ENCODE data around the gene GGTLC1. TPM values are rescaled to one million over a fixed set of nuclear protein-coding genes. Genes with fewer than 3 reads are reported as not detected.

GGTLC1 gene
- total and polyA plus RNA-seq, 10 of the 15 experiments (the other 5 are each of a cell fraction or from before 2014, with no cell fraction given) = not detected

- TF ChIP-seq BCL3 (IDR thresholded peaks at IDR 0.05; ENCODE audit: borderline replicate concordance, insufficient read depth, low read depth, low read length, poor library complexity, severe bottlenecking) (no peak), BRCA1 (IDR thresholded peaks at IDR 0.05; ENCODE audit: low read depth, low read length) (no peak), MEF2A (IDR thresholded peaks at IDR 0.05; ENCODE audit: insufficient read depth, low read depth, low read length) (no peak)
Observed at GRCh38 chr20:24007073-24007595, 18.6 kb upstream of the GGTLC1 start (continued).

GRCh38 chr20:24006626-24007025 is 18.0 kb upstream of the GGTLC1 start:
- ChIA-PET CTCF (interaction anchor here (0.5 kb wide), 1 partner anchor 115 kb away, joined by 3 read pairs; no protein-coding TSS in a partner anchor), POLR2A (no interaction called here), SMC1A (ENCODE audit: uncharacterized antibody, unreplicated experiment) (no interaction called here), RAD21 (ENCODE audit: unreplicated experiment) (no interaction called here)
- no peaks in the 10 kb centered on the region for H3K79me2 ChIP-seq (ENCODE audit: control insufficient read depth, insufficient read depth, low read length)
- 45% methylated on average over 7 of the region's 7 CpGs for WGBS (ENCODE audit: insufficient coverage, insufficient replicate concordance, low lambda C conversion rate, missing lambda C conversion rate)
- no peaks in the 10 kb centered on the region for H4K20me1 ChIP-seq (ENCODE audit: control insufficient read depth, insufficient read depth)
- no peaks in the 10 kb centered on the region for H3K9me3 ChIP-seq (replicated peaks; ENCODE audit: control insufficient read depth, insufficient read depth, low read length)
- H2AFZ ChIP-seq (ENCODE audit: control insufficient read depth, low read depth, low read length) = no peak overlapping the region
- no peaks in the 10 kb centered on the region for H3K36me3 ChIP-seq (ENCODE audit: control insufficient read depth in 2 of 2, insufficient read depth in 2 of 2, low read length in 1 of 2)
- no peaks in the 10 kb centered on the region for H3K4me1 ChIP-seq (ENCODE audit: control insufficient read depth, insufficient read depth, low read length)
- no peak overlapping the region for H3K4me3 ChIP-seq
- no peak for FAIRE-seq
- no peak for DNase-seq (ENCODE audit: low read depth, low spot score)
- no peak for ATAC-seq
- no peak overlapping the region for H3K4me2 ChIP-seq (ENCODE audit: control insufficient read depth, insufficient read depth)
- BruUV-seq (replicated peaks) = no TSS peak
- in situ Hi-C loops (cut with MboI) = loop anchor here (5.0 kb wide), 2 partner anchors 49 to 119 kb away; no protein-coding TSS in a partner anchor
- H3K27ac ChIP-seq (ENCODE audit: control insufficient read depth, insufficient read depth) = no peak overlapping the region
- H3K27me3 ChIP-seq (replicated peaks in 1 of 2; ENCODE audit: control insufficient read depth in 2 of 2, insufficient read depth in 2 of 2, low read length in 1 of 2) = peaks cover 0 to 2% of the 10 kb centered on the region in 2 experiments; a peak in 1 of 4 replicates
- intact Hi-C loops (cut with micrococcal nuclease; ENCODE audit: unreplicated experiment) = no loop called here
- H3K9ac ChIP-seq (ENCODE audit: control insufficient read depth, insufficient read depth, low read length) = no peak overlapping the region
- no peak for TF ChIP-seq ESRRA (IDR thresholded peaks at IDR 0.05; ENCODE audit: low read length)
- no peak for TF ChIP-seq PBX3 (IDR thresholded peaks at IDR 0.05; ENCODE audit: insufficient replicate concordance, low read depth, low read length)
- TF ChIP-seq ZBTB40 (IDR thresholded peaks at IDR 0.05; ENCODE audit: borderline replicate concordance) = no peak
- TF ChIP-seq REST (IDR thresholded peaks at IDR 0.05; ENCODE audit: low read depth, low read length) = no peak
- TF ChIP-seq RB1 (IDR thresholded peaks at IDR 0.05; ENCODE audit: borderline replicate concordance) = no peak
- no peak for TF ChIP-seq CHD2 (IDR thresholded peaks at IDR 0.05; ENCODE audit: borderline replicate concordance, low read depth, low read length)
- TF ChIP-seq CEBPB (IDR thresholded peaks at IDR 0.05; ENCODE audit: borderline replicate concordance in 1 of 2, low read depth in 2 of 2, low read length in 2 of 2) = no peak

All from GM12878 (cell line).